Endothelial cell (in vitro differentiated cells): ENCODE measurements around the gene DAP. TPM values are rescaled to one million over a fixed set of nuclear protein-coding genes. Genes with fewer than 3 reads are reported as not detected.
A peak's percentile ranks its signal among the peaks of the same experiment; 100 is the strongest.
"Not testable (repeated sequence)": the region's sequence is repeated elsewhere in the genome, so short reads cannot be mapped to it uniquely, and the experiment has no call there.

Source experiments
- DNase-seq: peaks from one replicate; pipeline ENCODE4 v3.0.0; 2021; ENCODE audit warnings: low spot score
- H3K27ac Mint-ChIP-seq: one replicate; pipeline ENCODE4 v1.8.0; 2021; ENCODE audit warnings: mixed read lengths, inconsistent platforms; ENCODE audit not compliant: unreplicated experiment
- H3K27me3 Mint-ChIP-seq: one replicate; pipeline ENCODE4 v1.8.0; 2021; ENCODE audit warnings: mild to moderate bottlenecking, moderate library complexity, mixed read lengths, inconsistent platforms; ENCODE audit not compliant: unreplicated experiment
- H3K36me3 Mint-ChIP-seq: one replicate; pipeline ENCODE4 v1.8.0; 2021; ENCODE audit warnings: mild to moderate bottlenecking, low read depth, mixed read lengths, inconsistent platforms; ENCODE audit not compliant: unreplicated experiment
- H3K4me1 Mint-ChIP-seq: one replicate; pipeline ENCODE4 v1.8.0; 2021; ENCODE audit warnings: mild to moderate bottlenecking, mixed read lengths, inconsistent platforms; ENCODE audit not compliant: unreplicated experiment
- H3K4me3 Mint-ChIP-seq: one replicate; pipeline ENCODE4 v1.8.0; 2021; ENCODE audit warnings: mild to moderate bottlenecking, mixed read lengths, inconsistent platforms; ENCODE audit not compliant: unreplicated experiment
- H3K9me3 Mint-ChIP-seq: one replicate; pipeline ENCODE4 v1.8.0; 2021; ENCODE audit warnings: mixed read lengths, inconsistent platforms; ENCODE audit not compliant: unreplicated experiment
- CTCF ChIP-seq: fragments of 200-600 bp; sonication (generic); IDR thresholded peaks from one replicate; pipeline ENCODE4 v1.5.0; 2021; ENCODE audit warnings: antibody characterized with exemption; ENCODE audit not compliant: unreplicated experiment
- total RNA-seq: library from RNA; stranded (reverse); fragmentation: NEBNext Ultra II Directional; extraction: Animal tissue kit (Norgen Biotek cat#: 25700); gene quantifications from one replicate; pipeline ENCODE4 v1.2.1, GENCODE V29; 2021; ENCODE audit not compliant: unreplicated experiment

The DAP gene
- total RNA-seq, 1 donor from 2014 or later: 231 TPM

- Mint-ChIP-seq H3K27ac (no peak overlapping the region), H3K27me3 (peaks cover 5% of the 10 kb centered on the region), H3K36me3 (peaks cover 54% of the 10 kb centered on the region), H3K4me1 (peaks cover 51% of the 10 kb centered on the region), H3K9me3 (no peaks in the 10 kb centered on the region), H3K4me3 (no peak overlapping the region)
- DNase-seq: no peak
- TF ChIP-seq CTCF: no peak
Observed at GRCh38 chr5:10724781-10725507, 36.1 kb downstream of the DAP start.

GRCh38 chr5:10723514-10723913 is 37.5 kb downstream of the DAP start:
- no peak for TF ChIP-seq CTCF
- peaks cover 40% of the 10 kb centered on the region for H3K4me1 Mint-ChIP-seq
- H3K27ac Mint-ChIP-seq: no peak overlapping the region
- no peak for DNase-seq
- no peaks in the 10 kb centered on the region for H3K9me3 Mint-ChIP-seq
- H3K27me3 Mint-ChIP-seq: peaks cover 3% of the 10 kb centered on the region
- peaks cover 48% of the 10 kb centered on the region for H3K36me3 Mint-ChIP-seq
- H3K4me3 Mint-ChIP-seq: no peak overlapping the region

GRCh38 chr5:10720766-10721165 is 40.3 kb downstream of the DAP start:
- not testable (repeated sequence) for DNase-seq, H3K9me3 Mint-ChIP-seq, H3K27me3 Mint-ChIP-seq
- Mint-ChIP-seq H3K4me3 (peak overlapping the region; percentile 12), H3K36me3 (peaks cover 44% of the 10 kb centered on the region), H3K4me1 (peaks cover 20% of the 10 kb centered on the region), H3K27ac (peak overlapping the region; percentile 43)

- Mint-ChIP-seq H3K4me3 (no peak overlapping the region), H3K27ac (no peak overlapping the region), H3K36me3 (peaks cover 50% of the 10 kb centered on the region), H3K9me3 (no peaks in the 10 kb centered on the region), H3K4me1 (peaks cover 12% of the 10 kb centered on the region), H3K27me3 (peaks cover 2% of the 10 kb centered on the region)
- no peak for TF ChIP-seq CTCF
- no peak for DNase-seq
Observed at GRCh38 chr5:10719965-10720364, 41.1 kb downstream of the DAP start.

- not testable (repeated sequence) for H3K27ac Mint-ChIP-seq, DNase-seq, H3K9me3 Mint-ChIP-seq, H3K27me3 Mint-ChIP-seq, H3K4me3 Mint-ChIP-seq
- Mint-ChIP-seq H3K36me3 (peaks cover 62% of the 10 kb centered on the region), H3K4me1 (peaks cover 11% of the 10 kb centered on the region)
Observed at GRCh38 chr5:10718617-10719016, 42.4 kb downstream of the DAP start.

GRCh38 chr5:10716825-10717224 is 44.2 kb downstream of the DAP start:
- peaks cover 19% of the 10 kb centered on the region for H3K4me1 Mint-ChIP-seq
- not testable (repeated sequence) for H3K27me3 Mint-ChIP-seq, H3K27ac Mint-ChIP-seq, DNase-seq, H3K9me3 Mint-ChIP-seq
- peak overlapping the region; percentile 37 for H3K4me3 Mint-ChIP-seq
- peaks cover 67% of the 10 kb centered on the region for H3K36me3 Mint-ChIP-seq
